SK-MEL-5 (cell line): ENCODE data around the gene KRTAP5-5. TPM values are rescaled to one million over a fixed set of nuclear protein-coding genes. Genes with fewer than 3 reads are reported as not detected.
"Not testable (repeated sequence)": the region's sequence is repeated elsewhere in the genome, so short reads cannot be mapped to it uniquely, and the experiment has no call there.

Experiments used
- DNase-seq: peaks from one replicate; pipeline ENCODE4 v3.0.0-alpha.2; 2016; ENCODE audit warnings: low read depth, low spot score
- in situ Hi-C: cut with HindIII; loops from 2 replicates; pipeline ENCODE4 v1.10.0; 2016; ENCODE audit warnings: low sequenced_read_pairs, high pct_unique_total_duplicates, low pct_unique_long_range_greater_than_20kb
- polyA plus RNA-seq, 2 experiments: library from polyadenylated mRNA; depleted of rRNA; stranded (reverse); fragments of >200 nt; gene quantifications; 2 replicates each; pipeline ENCODE4 v1.2.3, GENCODE V29; 2015
- total RNA-seq: library from RNA; depleted of rRNA; stranded (reverse); fragments of >200 nt; shearing (Covaris generic); gene quantifications from 2 replicates; pipeline ENCODE4 v1.2.3, GENCODE V29; 2014; rRNA removed

Gene KRTAP5-5, protein sequence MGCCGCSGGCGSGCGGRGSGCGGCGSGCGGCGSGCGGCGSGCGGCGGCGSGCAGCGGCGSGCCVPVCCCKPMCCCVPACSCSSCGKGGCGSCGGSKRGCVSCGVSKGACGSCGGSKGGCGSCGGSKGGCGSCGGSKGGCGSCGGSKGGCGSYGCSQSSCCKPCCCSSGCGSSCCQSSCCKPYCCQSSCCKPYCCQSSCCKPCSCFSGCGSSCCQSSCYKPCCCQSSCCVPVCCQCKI
- not detected in 2 replicates for total RNA-seq
- not detected in 2 replicates for polyA plus RNA-seq (2015; cell fraction: cytosol; rRNA removed)
- not detected in 2 replicates for polyA plus RNA-seq (2015; cell fraction: nucleus; rRNA removed)

DNA sequence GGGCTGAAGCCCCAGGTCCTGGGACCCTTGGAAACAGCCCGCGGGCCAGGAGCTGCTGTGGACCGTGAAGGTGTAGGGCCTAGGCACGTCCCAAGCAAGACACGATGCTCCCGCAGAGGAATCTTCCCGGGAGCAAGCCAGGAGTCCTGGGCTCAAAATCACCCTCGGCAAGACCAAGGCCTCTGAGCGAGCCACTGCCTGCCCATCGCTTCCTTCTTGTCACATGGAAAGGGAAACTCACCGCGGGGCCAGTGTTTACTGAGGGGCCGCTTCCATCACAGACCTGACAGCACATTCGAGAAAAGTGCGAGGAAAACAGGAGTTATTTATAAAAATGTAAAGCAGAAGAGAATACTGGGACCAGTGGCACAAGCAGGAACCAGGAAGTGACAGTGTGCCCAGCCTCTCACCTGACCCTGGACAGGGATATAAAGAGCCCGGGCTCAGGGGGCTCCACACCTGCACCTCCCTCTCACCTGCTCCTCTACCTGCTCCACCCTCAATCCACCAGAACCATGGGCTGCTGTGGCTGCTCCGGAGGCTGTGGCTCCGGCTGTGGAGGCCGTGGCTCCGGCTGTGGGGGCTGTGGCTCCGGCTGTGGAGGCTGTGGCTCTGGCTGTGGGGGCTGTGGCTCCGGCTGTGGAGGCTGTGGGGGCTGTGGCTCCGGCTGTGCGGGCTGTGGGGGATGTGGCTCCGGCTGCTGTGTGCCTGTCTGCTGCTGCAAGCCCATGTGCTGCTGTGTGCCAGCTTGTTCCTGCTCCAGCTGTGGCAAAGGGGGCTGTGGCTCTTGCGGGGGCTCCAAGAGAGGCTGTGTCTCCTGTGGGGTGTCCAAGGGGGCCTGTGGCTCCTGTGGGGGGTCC, at the start of gene KRTAP5-5:
Gene KRTAP5-5, plus strand, starts transcription at position 450 of the 860 bp plus-strand sequence. Its CDS starts 66 bp downstream, at position 516.
- DNase-seq, result no peak
- in situ Hi-C loops, result no loop called here

DNA sequence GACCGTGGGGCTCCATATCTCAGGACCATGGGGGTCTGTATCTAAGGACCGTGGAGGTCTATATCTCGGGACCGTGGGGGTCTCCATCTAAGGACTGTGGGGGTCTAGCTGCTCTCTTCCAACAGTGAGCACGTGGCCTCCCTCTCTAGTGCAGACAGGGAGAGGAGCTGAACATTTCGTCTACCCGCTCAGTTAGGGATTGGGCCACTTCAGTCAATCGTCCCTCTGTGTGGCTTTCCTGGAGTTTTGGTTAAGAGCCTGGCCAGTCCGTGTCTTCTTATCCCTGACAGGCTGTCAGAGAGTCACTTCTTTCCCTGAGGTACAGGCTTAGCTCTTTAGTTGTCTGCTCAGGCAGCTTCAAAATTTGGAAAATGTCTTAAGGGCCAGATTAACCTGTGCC, 47.6 kb upstream of the KRTAP5-5 start:
- in situ Hi-C loops, result no loop called here

DNA sequence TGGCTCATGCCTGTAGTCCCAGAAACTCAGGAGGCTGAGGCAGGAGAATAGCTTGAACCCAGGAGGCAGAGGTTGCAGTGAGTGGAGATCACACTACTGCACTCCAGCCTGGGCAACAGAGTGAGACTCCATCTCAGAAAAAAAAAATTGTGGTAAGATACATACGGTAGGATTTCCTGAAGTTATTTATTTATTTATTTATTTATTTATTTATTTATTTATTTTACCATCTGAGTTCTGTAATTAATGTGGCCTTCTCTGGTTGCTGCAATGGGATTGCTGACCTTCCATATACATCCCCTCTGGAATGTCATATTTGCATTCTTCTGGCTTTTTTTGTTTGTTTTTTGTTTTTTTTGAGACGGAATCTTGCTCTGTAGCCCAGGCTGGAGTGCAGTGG, 46.7 kb upstream of the KRTAP5-5 start:
- DNase-seq, in situ Hi-C loops: not testable (repeated sequence)

More for the DNA sequence above, 47.6 kb upstream of the KRTAP5-5 start:
- DNase-seq, result no peak

DNA sequence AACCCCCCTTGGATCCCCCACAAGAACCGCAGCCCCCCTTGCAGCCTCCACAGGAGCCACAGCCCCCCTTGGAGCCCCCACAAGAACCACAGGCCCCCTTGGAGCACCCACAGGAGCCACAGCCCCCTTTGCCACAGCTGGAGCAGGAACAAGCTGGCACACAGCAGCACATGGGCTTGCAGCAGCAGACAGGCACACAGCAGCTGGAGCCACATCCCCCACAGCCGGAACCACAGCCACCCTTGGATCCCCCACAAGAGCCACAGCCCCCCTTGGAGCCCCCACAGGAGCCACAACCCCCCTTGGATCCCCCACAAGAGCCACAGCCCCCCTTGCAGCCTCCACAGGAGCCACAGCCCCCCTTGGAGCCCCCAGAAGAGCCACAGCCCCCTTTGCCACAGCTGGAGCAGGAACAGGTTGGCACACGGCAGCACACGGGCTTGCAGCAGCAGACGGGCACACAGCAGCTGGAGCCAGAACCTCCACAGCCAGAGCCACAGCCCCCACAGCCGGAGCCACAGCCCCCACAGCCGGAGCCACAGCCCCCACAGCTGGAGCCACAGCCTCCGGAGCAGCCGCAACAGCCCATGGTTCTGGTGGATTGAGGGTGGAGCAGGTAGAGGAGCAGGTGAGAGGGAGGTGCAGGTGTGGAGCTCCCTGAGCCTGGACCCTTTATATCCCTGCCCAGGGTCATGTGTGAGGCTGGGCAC, 44.8 kb upstream of the KRTAP5-5 start, which contains the start of gene KRTAP5-1:
Gene KRTAP5-1, minus strand, starts transcription at position 623 of the 710 bp plus-strand sequence. Its CDS starts 34 bp downstream, at position 589.
- in situ Hi-C loops, result not testable (repeated sequence)

DNA sequence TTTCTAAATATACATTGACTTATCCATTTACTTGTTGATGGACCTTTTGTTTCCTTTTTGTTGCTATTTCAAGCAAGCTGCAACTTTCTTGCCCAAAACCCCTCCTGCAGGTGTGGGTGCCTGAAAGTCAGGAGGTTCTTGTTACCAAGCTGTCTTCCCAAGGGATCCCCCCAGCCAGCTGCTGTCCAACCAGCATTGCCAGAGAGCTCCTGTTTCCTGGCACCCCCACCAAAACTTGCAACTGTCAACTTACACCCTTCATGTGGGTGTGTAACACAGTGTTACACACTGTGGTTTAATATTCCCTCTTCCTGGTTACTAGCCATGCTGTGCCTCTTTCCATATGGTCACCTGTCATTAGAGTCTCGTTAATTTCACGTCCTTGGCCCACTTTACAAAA, 42.9 kb upstream of the KRTAP5-5 start:
- in situ Hi-C loops, result no loop called here
- DNase-seq, result no peak

More for the DNA sequence above, 44.8 kb upstream of the KRTAP5-5 start, which contains the start of gene KRTAP5-1:
- not testable (repeated sequence) for DNase-seq

DNA sequence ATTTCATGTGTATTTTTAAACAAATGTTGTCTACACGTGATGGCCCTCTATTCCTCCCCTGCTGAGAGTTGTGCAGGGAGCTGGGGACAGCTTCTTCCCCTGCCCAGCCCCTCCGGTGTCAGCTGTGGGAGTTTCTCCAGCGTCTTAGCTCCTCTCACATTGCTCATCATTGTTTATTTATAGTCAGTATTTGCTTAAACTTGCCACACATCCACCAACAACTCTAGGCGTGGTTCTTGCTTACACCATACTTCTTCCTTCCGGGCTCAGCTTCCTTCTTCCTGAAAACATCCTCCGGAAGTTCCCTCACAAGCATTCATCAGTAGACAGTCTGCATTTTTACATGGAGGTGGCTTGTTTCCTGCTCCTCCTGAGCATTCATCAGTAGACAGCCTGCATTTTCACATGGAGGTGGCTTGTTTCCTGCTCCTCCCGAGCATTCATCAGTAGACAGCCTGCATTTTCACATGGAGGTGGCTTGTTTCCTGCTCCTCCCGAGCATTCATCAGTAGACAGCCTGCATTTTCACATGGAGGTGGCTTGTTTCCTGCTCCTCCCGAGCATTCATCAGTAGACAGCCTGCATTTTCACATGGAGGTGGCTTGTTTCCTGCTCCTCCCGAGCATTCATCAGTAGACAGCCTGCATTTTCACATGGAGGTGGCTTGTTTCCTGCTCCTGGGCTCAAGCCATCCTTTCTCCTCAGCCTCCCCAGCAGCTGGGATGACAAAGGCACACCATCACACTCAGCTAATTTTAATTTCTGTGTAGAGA, 40.2 kb upstream of the KRTAP5-5 start:
- DNase-seq, in situ Hi-C loops: not testable (repeated sequence)

DNA sequence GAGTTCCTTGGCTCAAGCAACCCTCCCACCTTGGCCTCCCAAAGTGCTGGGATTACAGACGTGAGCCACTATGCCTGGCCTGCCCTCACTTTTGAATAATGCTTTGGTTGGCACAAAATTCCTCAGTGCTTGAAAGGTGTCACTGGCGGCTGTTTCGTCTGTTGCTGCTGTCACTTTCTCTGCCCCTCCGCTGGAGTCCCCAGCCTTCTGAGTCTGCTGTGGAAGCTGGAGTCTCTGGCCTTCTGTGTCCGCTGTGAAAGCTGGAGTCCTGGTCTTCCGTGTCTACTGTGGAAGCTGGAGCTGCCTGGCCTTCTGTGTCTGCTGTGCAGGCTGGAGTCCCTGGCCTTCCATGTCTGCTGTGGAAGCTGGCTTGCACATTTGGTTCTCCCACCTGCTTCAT, 39.6 kb upstream of the KRTAP5-5 start:
- no peak for DNase-seq
- in situ Hi-C loops, result no loop called here

DNA sequence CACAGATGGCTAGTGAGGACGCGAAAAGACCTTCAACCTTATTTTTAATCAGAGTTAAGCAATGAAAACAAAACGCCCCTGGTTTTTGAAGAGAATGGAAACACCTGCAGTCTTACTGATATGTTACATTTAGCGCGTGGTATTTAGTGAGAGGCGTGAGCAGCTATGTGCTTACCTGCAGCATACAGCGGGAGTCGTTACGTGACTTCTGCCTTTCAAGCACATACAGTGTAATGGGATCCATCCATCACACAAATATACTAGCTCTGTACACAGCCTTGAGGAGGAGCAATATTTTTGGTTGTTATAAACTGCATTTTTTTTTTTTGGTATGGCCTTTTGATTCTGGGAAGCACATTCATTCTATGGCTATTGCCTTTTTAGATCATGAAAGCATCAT, 36.9 kb upstream of the KRTAP5-5 start:
- in situ Hi-C loops, result no loop called here
- no peak for DNase-seq

DNA sequence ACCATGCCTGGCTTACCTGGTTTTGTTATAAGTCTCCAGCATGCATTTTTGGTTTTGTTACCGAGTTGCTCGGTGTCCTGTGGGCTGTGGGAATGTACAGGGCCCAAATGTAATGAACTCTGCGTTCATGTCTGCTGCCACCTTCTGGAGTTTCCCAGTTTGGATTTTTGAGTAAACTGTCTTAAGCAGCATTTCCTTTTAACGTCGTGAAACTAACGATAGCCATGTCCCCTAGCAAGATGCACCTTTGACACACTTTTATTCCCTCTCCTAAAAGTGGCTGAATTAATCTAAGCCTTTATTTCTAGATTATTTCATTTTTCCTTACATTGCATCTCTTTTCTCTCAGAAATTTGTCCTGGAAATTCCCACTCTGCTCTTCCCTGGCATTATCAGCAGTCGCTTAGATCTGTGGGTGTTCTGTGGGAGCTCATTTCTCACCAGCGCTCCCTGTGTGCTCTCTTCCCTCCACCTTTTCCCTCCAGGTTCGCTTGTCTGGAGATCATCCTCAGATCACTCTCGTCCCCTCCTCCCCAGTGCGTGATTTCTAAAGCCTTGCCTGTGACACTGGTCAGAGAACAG, 33.5 kb upstream of the KRTAP5-5 start:
- DNase-seq, result peak; percentile 60
- in situ Hi-C loops, result not testable (repeated sequence)

DNA sequence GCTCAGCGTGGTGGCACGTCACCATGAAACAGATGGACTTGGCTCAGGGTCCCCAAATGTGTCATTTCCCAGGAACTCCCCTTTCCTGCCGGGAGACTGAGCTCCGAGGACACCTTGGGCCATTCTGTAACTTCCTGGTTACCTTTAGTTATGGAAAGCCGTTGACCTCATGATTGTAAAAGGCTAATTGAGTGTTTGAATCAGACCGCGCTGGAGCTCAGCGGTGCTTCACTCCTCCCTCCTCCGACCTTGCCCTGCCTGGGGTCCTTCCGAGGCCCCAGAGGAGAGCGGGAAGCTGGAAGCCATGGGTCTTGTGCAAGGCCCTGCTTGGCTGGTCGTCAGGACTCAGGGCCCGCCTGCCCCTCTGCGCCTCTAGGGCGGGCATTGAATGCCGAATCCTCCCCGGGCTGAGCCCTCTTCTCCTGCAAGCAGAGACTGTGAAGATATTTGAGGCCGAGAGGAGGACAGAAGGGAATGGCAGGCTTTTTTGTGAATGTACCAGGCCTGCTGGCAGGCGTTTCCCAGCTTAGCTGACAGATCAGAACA, 32.9 kb upstream of the KRTAP5-5 start:
- in situ Hi-C loops, DNase-seq: not testable (repeated sequence)

DNA sequence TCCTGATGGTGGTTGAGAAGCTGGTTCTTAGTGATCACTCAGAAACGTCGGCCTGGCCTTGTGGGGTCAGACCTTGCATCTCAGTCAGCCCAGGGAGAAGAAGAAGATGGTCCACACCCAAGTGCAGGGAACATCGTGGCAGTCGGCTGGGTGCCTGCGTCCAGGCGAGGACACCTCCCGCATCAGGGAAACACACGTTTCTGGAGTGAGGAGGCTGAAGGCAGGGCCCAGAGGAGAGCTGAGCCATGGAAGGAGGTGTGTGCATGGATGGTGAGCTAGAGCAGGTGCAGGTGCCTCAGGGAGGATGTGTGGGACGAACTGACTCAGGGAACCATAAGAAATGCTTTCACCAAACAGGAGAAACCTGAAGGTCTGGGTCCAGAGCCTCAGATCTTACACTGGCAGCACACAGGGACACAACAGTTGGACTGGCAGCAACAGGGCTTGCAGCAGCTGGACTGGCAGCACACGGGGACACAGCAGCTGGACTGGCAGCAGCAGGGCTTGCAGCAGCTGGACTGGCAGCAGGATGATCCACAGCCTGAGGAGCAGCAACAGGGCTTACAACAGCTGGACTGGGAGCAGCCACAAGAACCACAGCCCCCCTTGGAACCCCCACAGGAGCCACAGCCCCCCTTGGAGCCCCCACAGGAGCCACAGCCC, 32.1 kb upstream of the KRTAP5-5 start:
- in situ Hi-C loops, result no loop called here
- DNase-seq, result no peak

DNA sequence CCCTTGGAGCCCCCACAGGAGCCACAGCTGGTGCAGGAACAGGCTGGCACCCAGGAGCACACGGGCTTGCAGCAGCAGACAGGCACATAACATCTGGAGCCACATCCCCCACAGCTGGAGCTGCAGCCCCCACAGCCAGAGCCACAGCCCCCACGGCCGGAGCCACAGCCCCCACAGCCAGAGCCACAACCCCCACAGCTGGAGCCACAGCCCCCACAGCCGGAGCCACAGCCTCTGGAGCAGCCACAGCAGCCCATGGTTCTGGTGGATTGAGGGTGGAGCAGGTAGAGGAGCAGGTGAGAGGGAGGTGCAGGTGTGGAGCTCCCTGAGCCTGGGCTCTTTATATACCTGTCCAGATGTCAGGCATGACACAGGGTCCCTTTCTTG, 31.6 kb upstream of the KRTAP5-5 start, which contains the start of gene KRTAP5-2:
Gene KRTAP5-2, minus strand, starts transcription at position 301 of the 387 bp plus-strand sequence. Its CDS starts 44 bp downstream, at position 257.
- in situ Hi-C loops, result no loop called here

DNA sequence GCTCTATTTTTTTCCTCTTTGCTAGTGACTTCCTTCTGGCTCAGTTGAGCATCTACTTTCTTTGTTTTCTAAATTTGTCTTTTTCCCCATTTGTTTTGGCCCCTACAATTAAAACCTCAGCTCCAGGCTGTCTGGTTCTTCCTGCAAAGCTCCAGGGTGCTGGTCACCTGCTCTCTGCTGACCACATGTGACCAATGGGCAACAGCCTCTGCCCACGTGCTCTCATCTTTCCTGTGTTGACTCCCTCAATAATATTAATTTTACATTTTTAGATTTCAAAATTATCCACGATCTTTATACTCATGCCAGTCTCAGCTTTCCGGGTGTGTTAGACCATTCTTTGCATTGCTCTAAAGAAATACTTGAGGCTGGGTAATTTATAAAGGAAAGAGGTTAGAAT, 31.2 kb upstream of the KRTAP5-5 start:
- DNase-seq, in situ Hi-C loops: not testable (repeated sequence)

More for the DNA sequence above, 31.6 kb upstream of the KRTAP5-5 start, which contains the start of gene KRTAP5-2:
- DNase-seq, result no peak

DNA sequence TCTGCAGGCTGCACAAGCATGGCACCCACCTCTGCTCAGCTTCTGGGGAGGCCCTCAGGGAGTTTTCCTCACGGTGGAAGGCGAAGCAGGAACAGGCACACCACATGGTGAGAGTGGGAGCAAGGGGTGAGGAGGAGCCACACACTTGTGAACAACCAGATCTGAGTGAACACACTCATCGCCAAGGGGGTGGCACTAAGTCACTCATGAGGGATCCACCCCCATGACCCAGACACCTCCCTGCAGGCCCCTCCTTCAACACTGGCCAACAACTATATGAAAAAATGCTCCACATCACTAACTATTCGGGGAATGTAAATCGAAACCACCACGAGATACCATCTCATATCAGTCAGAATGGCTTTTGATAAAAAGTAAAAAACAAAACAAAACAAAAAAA, 30.8 kb upstream of the KRTAP5-5 start:
- DNase-seq, result peak; percentile 9

DNA sequence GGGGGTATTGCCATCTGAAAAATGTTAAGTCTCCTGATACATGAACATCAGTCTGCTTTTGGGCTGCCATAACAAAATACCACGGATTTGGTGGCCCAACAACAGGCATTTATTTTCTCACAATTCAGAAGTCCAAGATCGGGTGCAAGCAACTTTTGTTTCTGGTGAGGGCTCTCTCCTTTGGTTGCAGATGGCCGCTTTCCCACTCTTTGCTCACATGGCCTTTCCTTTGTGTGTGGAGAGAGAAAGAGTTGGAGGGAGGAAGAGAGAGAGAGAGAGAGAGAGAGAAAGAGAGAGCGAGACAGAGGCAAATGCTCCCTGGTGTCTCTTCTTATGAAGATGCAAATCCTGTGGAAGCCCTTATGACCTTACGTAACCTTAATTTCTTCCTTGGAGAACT, 28.9 kb upstream of the KRTAP5-5 start:
- DNase-seq, result no peak
- in situ Hi-C loops, result no loop called here

More for the DNA sequence above, 30.8 kb upstream of the KRTAP5-5 start:
- in situ Hi-C loops, result no loop called here

DNA sequence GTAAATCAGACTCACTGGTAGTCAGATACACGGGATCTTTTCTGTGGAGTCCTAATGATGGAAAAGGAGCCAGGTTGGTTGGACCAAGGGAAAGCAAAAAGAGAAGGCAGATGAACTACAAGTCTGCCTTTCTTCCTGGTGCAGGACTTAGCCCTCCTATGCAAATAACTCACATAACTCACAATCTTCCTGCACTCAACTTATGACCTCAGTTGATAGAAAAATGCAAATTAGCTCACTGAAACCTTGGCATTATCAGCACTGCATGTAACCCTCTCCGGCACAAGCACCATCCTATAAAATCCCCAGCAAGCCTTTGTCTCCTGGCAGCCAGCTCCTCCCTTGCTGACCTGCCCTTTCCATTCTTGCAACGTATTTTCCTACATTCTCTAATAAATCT, 27.9 kb upstream of the KRTAP5-5 start:
- in situ Hi-C loops, DNase-seq: not testable (repeated sequence)
